ENCODE results near the gene RBPJ. TPM values are rescaled to one million over a fixed set of nuclear protein-coding genes. Genes with fewer than 3 reads are reported as not detected.
"Not testable (repeated sequence)": the region's sequence is repeated elsewhere in the genome, so short reads cannot be mapped to it uniquely, and the experiment has no call there.

Gene RBPJ
- total RNA-seq, 1 donor from 2014 or later = 97.3 TPM

GRCh38 chr4:26375551-26375950, 54.7 kb downstream of the RBPJ start:
- no peak for DNase-seq

- no peak for DNase-seq
Observed at GRCh38 chr4:26377328-26378311, 56.8 kb downstream of the RBPJ start.

- DNase-seq = no peak
Observed at GRCh38 chr4:26379837-26380236, 59.0 kb downstream of the RBPJ start.

- DNase-seq = no peak
Observed at GRCh38 chr4:26380740-26381139, 59.9 kb downstream of the RBPJ start.

GRCh38 chr4:26384380-26385057, 63.7 kb downstream of the RBPJ start:
- DNase-seq = no peak

GRCh38 chr4:26385690-26386089, 64.9 kb downstream of the RBPJ start:
- DNase-seq = no peak

- no peak for DNase-seq
Observed at GRCh38 chr4:26386386-26386785, 65.6 kb downstream of the RBPJ start.

- DNase-seq = no peak
Observed at GRCh38 chr4:26388671-26389070, 67.9 kb downstream of the RBPJ start.

GRCh38 chr4:26397086-26397485, 76.3 kb downstream of the RBPJ start:
- DNase-seq = no peak

GRCh38 chr4:26400132-26400531, 79.3 kb downstream of the RBPJ start:
- no peak for DNase-seq

- not testable (repeated sequence) for DNase-seq
Observed at GRCh38 chr4:26402017-26402416, 81.2 kb downstream of the RBPJ start.

GRCh38 chr4:26402458-26402857, 81.6 kb downstream of the RBPJ start:
- DNase-seq = no peak

- DNase-seq = no peak
Observed at GRCh38 chr4:26404743-26405206, 84.0 kb downstream of the RBPJ start.

GRCh38 chr4:26406346-26406975, 85.6 kb downstream of the RBPJ start:
- no peak for DNase-seq

GRCh38 chr4:26407476-26407875, 86.7 kb downstream of the RBPJ start:
- no peak for DNase-seq

- no peak for DNase-seq
Observed at GRCh38 chr4:26410385-26411293, 89.8 kb downstream of the RBPJ start.

- peak; percentile 0 for DNase-seq
Observed at GRCh38 chr4:26412381-26413372, 91.9 kb downstream of the RBPJ start.

GRCh38 chr4:26413582-26413981, 92.8 kb downstream of the RBPJ start:
- no peak for DNase-seq

- DNase-seq = no peak
Observed at GRCh38 chr4:26418107-26418506, 97.3 kb downstream of the RBPJ start.

- DNase-seq = no peak
Observed at GRCh38 chr4:26418850-26419249, 98.0 kb downstream of the RBPJ start.

GRCh38 chr4:26420438-26420837, 99.6 kb downstream of the RBPJ start:
- no peak for DNase-seq

All from occipital lobe (tissue), 2 donors.